Activated naive CD4-positive, alpha-beta T cell treated with anti-CD3 and anti-CD28 coated beads, Interleukin-2, amount 10 ng/mL, durations not matched to agents 7 days and 5 days (primary cell): ENCODE measurements around the gene POLH.
"Not testable (repeated sequence)": the region's sequence is repeated elsewhere in the genome, so short reads cannot be mapped to it uniquely, and the experiment has no call there.

Experiments
- CTCF ChIA-PET: fragments of 350-600 bp; sonication (Branson Sonifier 250); formaldehyde crosslinking; loops from one replicate; lab custom pipeline; 2021; ENCODE audit warnings: antibody characterized with exemption; lab: Charles Lee
- DNase-seq: peaks from one replicate; pipeline ENCODE4 v3.0.0-alpha.2; 2020
- H3K27ac Mint-ChIP-seq: one replicate; pipeline ENCODE4 v1.8.0; 2021; ENCODE audit warnings: mild to moderate bottlenecking, moderate library complexity, mixed read lengths
- H3K27me3 Mint-ChIP-seq: one replicate; pipeline ENCODE4 v1.8.0; 2021; ENCODE audit warnings: mild to moderate bottlenecking, mixed read lengths
- H3K36me3 Mint-ChIP-seq: one replicate; pipeline ENCODE4 v1.8.0; 2021; ENCODE audit warnings: mixed read lengths
- H3K4me1 Mint-ChIP-seq: one replicate; pipeline ENCODE4 v1.8.0; 2021; ENCODE audit warnings: mixed read lengths
- H3K4me3 Mint-ChIP-seq: one replicate; pipeline ENCODE4 v1.8.0; 2021; ENCODE audit warnings: mild to moderate bottlenecking, moderate library complexity, mixed read lengths
- H3K9me3 Mint-ChIP-seq: one replicate; pipeline ENCODE4 v1.8.0; 2021; ENCODE audit warnings: mixed read lengths

POLH gene

DNA sequence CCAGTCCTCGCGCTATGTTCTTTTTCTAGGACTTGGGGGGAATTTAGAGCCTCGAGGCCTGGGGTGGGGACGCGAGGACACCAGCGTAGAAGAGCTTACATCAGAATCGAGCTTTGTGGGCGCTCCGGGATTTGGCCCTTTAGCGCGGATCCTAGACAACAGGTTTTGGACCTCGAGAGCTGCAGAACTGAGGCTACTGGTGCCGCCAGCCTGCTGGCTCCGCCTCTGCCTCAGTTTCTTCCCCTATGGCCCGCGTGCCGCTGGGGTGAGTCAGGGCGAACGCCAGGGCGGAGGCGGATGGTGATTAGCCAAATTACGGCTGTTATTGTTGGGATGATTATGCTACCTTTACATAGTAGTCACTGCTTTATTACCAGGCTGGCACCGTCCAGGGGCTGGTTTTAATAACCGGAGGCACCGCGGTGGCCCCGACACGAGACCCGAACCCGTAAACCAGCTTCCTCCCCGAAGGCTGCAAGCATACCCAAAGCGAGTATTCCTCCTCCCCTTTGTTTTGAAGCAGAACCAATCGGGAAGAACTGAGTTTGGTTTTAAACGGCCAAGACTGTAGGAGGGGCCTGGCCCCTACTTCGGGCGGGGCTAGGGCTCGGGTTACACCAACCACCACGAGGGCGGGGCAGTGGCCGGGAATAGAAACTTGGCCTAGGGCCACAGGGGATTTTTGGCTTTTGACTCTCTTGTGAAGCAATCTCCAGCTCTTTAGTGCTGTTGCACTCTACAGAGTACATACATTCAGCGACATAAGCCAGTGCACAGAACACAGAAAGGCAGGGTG is 53.7 kb downstream of the POLH start:
- H3K27me3 Mint-ChIP-seq, result no peaks in the 10 kb centered on the region
- peak overlapping the region; percentile 99 for H3K4me3 Mint-ChIP-seq
- peak overlapping the region; percentile 100 for H3K27ac Mint-ChIP-seq
- peak; percentile 94 for DNase-seq
- H3K4me1 Mint-ChIP-seq, result peaks cover 50% of the 10 kb centered on the region
- no peaks in the 10 kb centered on the region for H3K9me3 Mint-ChIP-seq
- peaks cover 32% of the 10 kb centered on the region for H3K36me3 Mint-ChIP-seq
- CTCF ChIA-PET, result interaction anchor here (1.0 to 2.4 kb wide), 8 partner anchors 10 to 449 kb away, joined by 3 to 9 read pairs (median 3); partner anchors contain the start of gene VEGFA

DNA sequence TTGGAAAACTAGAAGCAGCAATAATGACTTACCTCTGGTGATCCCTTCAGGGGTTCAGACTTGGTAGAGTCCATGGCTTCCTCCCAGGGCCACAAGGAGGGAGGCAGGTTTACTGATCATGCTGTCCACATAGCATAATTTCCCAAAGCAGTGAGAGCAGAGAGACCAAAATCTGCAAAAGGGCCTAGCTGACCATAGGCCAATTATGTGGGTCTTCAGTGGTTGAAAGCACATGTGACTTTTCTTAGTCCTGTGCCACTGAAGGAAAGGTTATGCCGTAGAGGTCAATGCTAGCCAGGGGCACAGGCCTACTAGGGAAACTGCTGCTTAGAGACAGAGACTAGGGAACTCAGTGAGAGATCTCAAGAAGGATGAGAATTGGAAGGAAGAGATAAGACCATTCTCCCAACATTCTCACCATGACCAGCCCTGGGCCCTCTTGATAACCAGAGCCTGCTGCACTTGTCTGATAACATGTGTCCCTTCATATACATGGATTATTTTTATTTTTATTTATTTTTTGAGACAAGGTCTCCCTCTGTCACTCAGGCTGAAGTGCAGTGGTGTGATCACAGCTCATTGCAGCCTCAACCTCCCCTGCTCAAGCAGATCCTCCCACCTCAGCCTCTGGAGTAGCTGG is 55.1 kb downstream of the POLH start:
- CTCF ChIA-PET, result interaction anchor here (2.4 kb wide), 1 partner anchor 23 kb away, joined by 9 read pairs; no protein-coding TSS in a partner anchor
- H3K4me1 Mint-ChIP-seq, result peaks cover 55% of the 10 kb centered on the region
- H3K9me3 Mint-ChIP-seq, result no peaks in the 10 kb centered on the region
- peaks cover 6% of the 10 kb centered on the region for H3K27me3 Mint-ChIP-seq
- no peak for DNase-seq
- peak overlapping the region; percentile 53 for H3K4me3 Mint-ChIP-seq
- H3K27ac Mint-ChIP-seq, result peak overlapping the region; percentile 75
- peaks cover 22% of the 10 kb centered on the region for H3K36me3 Mint-ChIP-seq

DNA sequence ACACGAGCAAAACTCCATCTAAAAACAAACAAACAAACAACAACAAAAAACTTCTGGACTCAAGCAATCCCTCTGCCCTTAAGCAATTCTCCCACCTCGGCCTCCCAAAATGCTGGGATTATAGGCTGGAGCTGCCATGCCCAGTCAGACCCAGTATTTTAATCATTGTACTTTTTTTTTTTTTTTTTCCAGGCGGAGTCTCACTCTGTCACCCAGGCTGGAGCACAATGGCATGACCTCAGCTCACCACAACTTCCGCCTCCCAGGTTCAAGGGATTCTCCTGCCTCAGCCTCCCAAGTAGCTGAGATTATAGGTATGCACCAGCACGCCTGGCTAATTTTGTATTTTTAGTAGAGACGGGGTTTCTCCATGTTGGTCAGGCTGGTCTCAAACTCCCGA is 57.0 kb downstream of the POLH start:
- CTCF ChIA-PET, result not testable (repeated sequence)

DNA sequence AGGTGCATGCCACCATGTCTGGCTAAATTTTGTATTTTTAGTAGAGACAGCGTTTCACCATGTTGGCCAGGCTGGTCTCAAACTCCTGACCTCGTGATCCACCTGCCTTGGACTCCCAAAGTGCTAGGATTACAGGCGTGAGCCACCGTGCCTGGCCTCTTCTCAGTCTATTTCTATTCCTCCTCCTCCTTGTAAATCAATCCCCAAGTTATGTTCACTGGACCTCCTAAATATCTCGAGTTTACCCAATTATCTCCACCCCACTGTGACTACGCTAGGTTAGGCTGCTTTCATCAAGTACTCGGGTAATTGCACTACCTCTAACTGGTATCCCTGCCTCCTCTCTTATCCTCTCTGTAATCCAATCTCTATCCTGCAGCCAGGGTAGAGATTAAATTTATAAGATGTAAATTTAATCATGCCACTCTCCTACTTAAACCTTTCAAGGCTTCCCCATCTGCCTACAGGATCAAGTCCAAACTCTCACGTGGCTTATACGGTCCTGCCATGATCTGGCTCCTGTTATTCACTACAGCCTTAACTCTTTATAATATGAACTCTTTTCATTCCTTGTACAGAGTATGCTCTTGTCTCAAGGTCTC is 58.8 kb downstream of the POLH start:
- Mint-ChIP-seq H3K27ac (peak overlapping the region; percentile 96), H3K4me3 (peak overlapping the region; percentile 92), H3K4me1 (peaks cover 51% of the 10 kb centered on the region), H3K9me3 (no peaks in the 10 kb centered on the region), H3K36me3 (peaks cover 25% of the 10 kb centered on the region), H3K27me3 (peaks cover 6% of the 10 kb centered on the region)
- DNase-seq, result no peak
- CTCF ChIA-PET, result interaction anchor here (2.1 kb wide), 1 partner anchor 26 kb away, joined by 8 read pairs; no protein-coding TSS in a partner anchor

More for the DNA sequence above, 57.0 kb downstream of the POLH start:
- Mint-ChIP-seq H3K36me3 (peaks cover 22% of the 10 kb centered on the region), H3K4me1 (peaks cover 51% of the 10 kb centered on the region)
- not testable (repeated sequence) for H3K9me3 Mint-ChIP-seq, H3K4me3 Mint-ChIP-seq, DNase-seq, H3K27ac Mint-ChIP-seq, H3K27me3 Mint-ChIP-seq

DNA sequence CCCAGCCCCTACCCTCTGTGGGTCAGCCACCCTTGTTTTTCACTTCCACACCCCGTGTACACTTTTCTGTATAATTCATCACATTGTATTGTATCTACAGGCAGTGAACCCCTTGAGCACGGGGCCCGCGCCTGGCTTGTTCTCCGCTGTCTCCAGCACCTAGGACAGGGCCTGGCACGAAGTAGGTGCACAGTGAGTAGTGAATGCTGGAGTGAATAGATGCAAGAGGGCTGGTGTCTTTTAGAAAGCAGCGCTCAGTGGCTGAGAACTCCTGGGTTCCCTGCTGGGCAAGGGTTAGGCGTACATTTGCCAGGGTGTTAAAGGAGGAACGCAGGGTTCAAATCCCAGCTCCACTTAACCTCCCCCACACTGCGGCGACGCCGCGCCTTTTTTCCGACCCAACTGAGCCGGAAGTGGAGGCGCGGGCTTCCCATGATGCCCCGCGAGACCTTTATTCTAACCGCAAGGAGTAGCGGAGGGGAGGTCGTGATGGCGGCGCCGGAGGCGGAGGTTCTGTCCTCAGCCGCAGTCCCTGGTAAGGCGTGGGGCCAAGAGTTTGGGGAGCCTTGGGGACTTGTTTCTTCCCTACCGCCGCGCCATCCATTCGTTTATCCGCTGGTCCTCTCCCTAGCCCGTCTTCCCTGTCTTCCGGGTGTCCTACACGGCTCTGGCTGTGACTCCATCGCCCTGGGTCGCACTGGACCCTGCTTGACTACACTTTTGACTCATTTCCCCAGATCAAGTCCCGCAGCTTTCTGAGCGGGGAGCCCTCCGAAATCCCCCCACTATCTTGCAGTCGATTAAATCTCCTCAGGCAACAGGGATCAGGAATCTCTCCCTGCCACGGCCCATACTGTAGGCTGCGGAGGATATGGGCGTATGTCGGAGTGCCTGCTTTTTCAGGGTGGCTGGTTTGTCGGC is 59.7 kb downstream of the POLH start, which contains the start of gene MAD2L1BP:
MAD2L1BP (plus strand) TSS at position 454 of the 921 bp plus-strand sequence; CDS start at position 490, 36 bp downstream.
- peak; percentile 92 for DNase-seq
- peak within 1 kb of the TSS; percentile 96 for H3K27ac Mint-ChIP-seq
- H3K4me3 Mint-ChIP-seq, result peak within 1 kb of the TSS; percentile 92
- peaks cover 31% of the 10 kb centered on the region for H3K36me3 Mint-ChIP-seq
- H3K27me3 Mint-ChIP-seq, result peaks cover 6% of the 10 kb centered on the region
- peaks cover 53% of the 10 kb centered on the region for H3K4me1 Mint-ChIP-seq
- no peaks in the 10 kb centered on the region for H3K9me3 Mint-ChIP-seq
- CTCF ChIA-PET, result interaction anchor here (0.7 to 2.1 kb wide), 5 partner anchors 27 to 621 kb away, joined by 3 to 8 read pairs (median 3); partner anchors contain the start of gene SLC35B2

DNA sequence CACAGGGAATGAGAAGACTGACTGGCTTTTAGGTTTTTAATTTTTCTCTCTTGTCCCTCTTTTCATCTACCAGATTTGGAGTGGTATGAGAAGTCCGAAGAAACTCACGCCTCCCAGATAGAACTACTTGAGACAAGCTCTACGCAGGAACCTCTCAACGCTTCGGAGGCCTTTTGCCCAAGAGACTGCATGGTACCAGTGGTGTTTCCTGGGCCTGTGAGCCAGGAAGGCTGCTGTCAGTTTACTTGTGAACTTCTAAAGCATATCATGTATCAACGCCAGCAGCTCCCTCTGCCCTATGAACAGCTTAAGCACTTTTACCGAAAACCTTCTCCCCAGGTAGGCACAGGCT is 60.3 kb downstream of the POLH start:
- Mint-ChIP-seq H3K4me3 (peak overlapping the region; percentile 92), H3K27me3 (peaks cover 6% of the 10 kb centered on the region), H3K4me1 (peaks cover 50% of the 10 kb centered on the region), H3K9me3 (no peaks in the 10 kb centered on the region), H3K27ac (peak overlapping the region; percentile 96), H3K36me3 (peaks cover 36% of the 10 kb centered on the region)
- DNase-seq, result peak; percentile 54
- CTCF ChIA-PET, result interaction anchor here (0.7 to 2.1 kb wide), 5 partner anchors 28 to 621 kb away, joined by 3 to 8 read pairs (median 3); partner anchors contain the start of gene SLC35B2

DNA sequence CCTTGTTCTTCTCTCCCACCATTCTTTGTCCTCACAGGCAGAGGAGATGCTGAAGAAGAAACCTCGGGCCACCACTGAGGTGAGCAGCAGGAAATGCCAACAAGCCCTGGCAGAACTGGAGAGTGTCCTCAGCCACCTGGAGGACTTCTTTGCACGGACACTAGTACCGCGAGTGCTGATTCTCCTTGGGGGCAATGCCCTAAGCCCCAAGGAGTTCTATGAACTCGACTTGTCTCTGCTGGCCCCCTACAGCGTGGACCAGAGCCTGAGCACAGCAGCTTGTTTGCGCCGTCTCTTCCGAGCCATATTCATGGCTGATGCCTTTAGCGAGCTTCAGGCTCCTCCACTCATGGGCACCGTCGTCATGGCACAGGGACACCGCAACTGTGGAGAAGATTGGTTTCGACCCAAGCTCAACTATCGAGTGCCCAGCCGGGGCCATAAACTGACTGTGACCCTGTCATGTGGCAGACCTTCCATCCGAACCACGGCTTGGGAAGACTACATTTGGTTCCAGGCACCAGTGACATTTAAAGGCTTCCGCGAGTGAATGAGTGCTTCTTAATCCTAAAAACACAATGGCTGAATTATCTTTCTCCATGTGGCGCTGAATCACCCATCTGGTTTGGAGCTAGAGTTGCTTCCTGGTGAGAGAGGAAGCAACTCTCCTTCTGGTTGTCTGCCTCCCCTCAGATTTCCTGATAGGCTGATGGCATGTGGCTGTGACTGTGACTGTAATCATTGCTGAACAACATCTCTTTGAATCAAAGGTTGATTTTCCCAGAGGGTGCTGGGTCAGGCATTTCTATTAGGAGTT is 64.2 kb downstream of the POLH start:
- no peak for DNase-seq
- Mint-ChIP-seq H3K4me1 (peaks cover 50% of the 10 kb centered on the region), H3K27me3 (peaks cover 6% of the 10 kb centered on the region), H3K27ac (no peak overlapping the region), H3K9me3 (no peaks in the 10 kb centered on the region), H3K36me3 (peaks cover 45% of the 10 kb centered on the region), H3K4me3 (no peak overlapping the region)
- CTCF ChIA-PET, result interaction anchor here (1.1 kb wide), 1 partner anchor 673 kb away, joined by 3 read pairs; the partner anchor contains the start of gene AARS2

DNA sequence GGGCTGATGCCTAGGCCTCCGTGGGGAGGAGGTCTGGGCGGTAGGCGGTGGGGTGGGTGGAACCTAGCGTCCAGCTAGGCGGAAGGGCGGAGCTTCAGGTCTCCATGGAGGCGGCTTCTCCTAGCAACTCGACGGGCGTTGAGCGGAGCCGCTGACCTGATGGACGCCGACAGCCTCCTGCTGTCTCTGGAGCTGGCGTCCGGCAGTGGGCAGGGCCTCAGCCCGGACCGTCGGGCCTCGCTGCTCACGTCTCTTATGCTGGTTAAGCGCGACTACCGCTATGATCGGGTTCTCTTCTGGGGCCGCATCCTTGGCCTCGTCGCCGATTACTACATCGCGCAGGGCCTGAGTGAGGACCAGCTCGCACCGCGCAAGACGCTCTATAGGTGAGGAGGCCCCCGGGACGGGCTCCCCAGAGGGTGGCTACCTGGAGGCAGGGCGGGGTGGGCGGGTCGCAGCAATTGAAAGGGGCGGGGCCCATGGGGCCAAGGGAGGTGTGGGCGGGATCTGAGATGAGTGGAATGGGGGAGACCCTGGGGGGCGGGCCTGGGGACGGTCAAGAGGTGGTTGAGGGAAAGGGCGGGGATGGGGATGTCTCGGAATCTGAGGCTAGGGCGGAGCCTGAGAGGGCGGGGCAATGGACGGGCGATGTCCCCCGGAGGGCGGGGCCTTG is 69.1 kb downstream of the POLH start, which contains the start of gene RSPH9:
RSPH9 (plus strand) TSS at position 97 of the 673 bp plus-strand sequence; CDS start at position 160, 63 bp downstream.
- Mint-ChIP-seq H3K9me3 (no peaks in the 10 kb centered on the region), H3K27ac (peak within 1 kb of the TSS; percentile 50), H3K27me3 (peaks cover 8% of the 10 kb centered on the region), H3K4me3 (peak within 1 kb of the TSS; percentile 65), H3K4me1 (peaks cover 22% of the 10 kb centered on the region), H3K36me3 (peaks cover 20% of the 10 kb centered on the region)
- CTCF ChIA-PET, result interaction anchor here (1.0 to 2.8 kb wide), 4 partner anchors 9 to 434 kb away, joined by 3 to 12 read pairs (median 4); no protein-coding TSS in a partner anchor
- peak; percentile 79 for DNase-seq

DNA sequence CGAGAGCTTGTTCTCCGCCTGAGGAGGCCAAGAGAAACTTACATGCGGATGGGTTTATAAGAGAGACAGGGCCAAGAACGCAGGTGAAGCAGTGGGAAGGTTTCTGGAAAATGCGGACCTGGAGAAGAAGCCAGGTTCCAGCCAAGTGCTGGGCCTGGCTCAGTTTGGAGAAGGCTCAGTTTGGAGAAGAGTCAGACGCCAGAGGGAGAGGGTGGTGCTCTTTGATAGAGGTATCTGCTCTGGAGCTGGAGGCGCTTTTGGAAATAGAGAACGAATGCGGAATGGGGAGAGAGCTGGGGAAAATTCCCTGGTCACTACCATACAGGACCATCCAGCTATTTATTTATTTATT is 69.6 kb downstream of the POLH start:
- DNase-seq, result no peak
- peaks cover 16% of the 10 kb centered on the region for H3K4me1 Mint-ChIP-seq
- peaks cover 15% of the 10 kb centered on the region for H3K36me3 Mint-ChIP-seq
- CTCF ChIA-PET, result interaction anchor here (1.0 to 2.8 kb wide), 4 partner anchors 8 to 434 kb away, joined by 3 to 12 read pairs (median 4); no protein-coding TSS in a partner anchor
- H3K27ac Mint-ChIP-seq, result peak overlapping the region; percentile 50
- no peaks in the 10 kb centered on the region for H3K9me3 Mint-ChIP-seq
- H3K27me3 Mint-ChIP-seq, result peaks cover 8% of the 10 kb centered on the region
- H3K4me3 Mint-ChIP-seq, result peak overlapping the region; percentile 65

DNA sequence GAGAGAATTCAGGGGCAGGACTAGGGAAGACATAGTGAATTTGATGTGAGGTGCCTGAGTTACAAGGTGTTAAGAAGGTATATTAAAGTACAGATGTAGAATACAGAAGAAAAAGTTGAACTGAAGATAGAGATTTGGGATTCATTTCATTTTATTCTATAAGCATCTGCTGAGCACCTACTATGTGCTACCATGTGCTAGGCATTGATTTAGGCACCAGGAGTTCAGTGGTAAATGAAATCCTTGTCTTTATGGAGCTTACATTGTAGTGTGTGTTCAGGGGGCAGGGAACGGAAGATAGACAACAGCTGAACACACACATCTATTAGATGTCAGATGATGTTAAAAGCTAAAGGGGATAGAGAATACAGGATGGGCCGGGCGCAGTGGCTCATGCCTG is 71.6 kb downstream of the POLH start:
- CTCF ChIA-PET, result interaction anchor here (1.2 to 1.4 kb wide), 2 partner anchors 20 to 524 kb away, joined by 3 to 5 read pairs; no protein-coding TSS in a partner anchor
- H3K27me3 Mint-ChIP-seq, result peaks cover 8% of the 10 kb centered on the region
- H3K27ac Mint-ChIP-seq, result no peak overlapping the region
- no peak overlapping the region for H3K4me3 Mint-ChIP-seq
- H3K4me1 Mint-ChIP-seq, result peaks cover 12% of the 10 kb centered on the region
- no peak for DNase-seq
- H3K9me3 Mint-ChIP-seq, result no peaks in the 10 kb centered on the region
- H3K36me3 Mint-ChIP-seq, result peaks cover 3% of the 10 kb centered on the region

DNA sequence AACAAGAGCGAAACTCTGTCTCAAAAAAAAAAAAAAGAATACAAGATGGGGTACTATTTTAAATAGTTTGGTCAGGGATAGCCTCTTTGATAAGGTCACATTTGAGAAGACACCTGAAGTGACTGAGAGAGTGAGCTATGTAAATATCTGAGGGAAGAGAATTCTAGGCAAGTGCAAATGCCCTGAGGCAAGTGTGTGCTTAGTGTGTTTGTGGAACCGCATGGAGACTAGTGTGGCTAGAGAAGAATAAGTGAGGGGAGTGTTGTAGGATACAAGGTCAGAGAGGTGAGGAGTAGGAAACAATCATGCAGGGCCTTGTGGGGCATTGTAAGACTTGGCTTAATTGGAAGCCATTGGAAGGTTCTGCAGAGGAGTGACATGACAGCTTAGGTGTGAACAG is 72.3 kb downstream of the POLH start:
- Mint-ChIP-seq H3K9me3 (no peaks in the 10 kb centered on the region), H3K27me3 (peaks cover 8% of the 10 kb centered on the region), H3K4me1 (peaks cover 12% of the 10 kb centered on the region), H3K27ac (no peak overlapping the region), H3K36me3 (no peaks in the 10 kb centered on the region), H3K4me3 (no peak overlapping the region)
- CTCF ChIA-PET, result interaction anchor here (1.4 kb wide), 1 partner anchor 19 kb away, joined by 5 read pairs; no protein-coding TSS in a partner anchor
- DNase-seq, result no peak

DNA sequence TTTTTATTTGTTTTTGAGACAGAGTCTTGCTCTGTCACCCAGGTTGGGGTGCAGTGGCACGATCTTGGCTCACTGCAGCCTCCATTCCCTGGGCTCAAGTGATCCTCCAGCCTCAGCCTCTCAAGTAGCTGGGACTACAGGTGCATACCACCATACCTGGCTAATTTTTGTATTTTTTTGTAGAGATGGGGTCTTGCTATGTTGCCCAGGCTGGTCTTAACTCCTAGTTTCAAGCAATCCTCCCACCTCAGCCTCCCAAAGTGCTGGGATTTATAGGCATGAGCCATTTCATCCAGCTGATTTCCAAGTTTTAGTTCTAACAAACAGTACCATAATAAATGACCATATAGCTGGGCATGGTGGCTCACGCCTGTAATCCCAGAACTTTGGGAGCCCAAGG is 76.8 kb downstream of the POLH start:
- CTCF ChIA-PET, result interaction anchor here (1.9 to 3.3 kb wide), 2 partner anchors 7 to 14 kb away, joined by 4 to 27 read pairs; no protein-coding TSS in a partner anchor

More for the DNA sequence above, 76.8 kb downstream of the POLH start:
- H3K4me1 Mint-ChIP-seq, H3K36me3 Mint-ChIP-seq, H3K9me3 Mint-ChIP-seq, DNase-seq, H3K27ac Mint-ChIP-seq, H3K4me3 Mint-ChIP-seq: not testable (repeated sequence)
- peaks cover 15% of the 10 kb centered on the region for H3K27me3 Mint-ChIP-seq
